ENCODE data around the gene SPATS2L. TPM values are rescaled to one million over a fixed set of nuclear protein-coding genes. Genes with fewer than 3 reads are reported as not detected.

The SPATS2L gene
- total and polyA plus RNA-seq, 2 of the 13 experiments (the other 11 are each of a cell fraction or from before 2014, with no cell fraction given): 154 to 212 TPM

- in situ Hi-C loops (cut with HindIII; ENCODE audit: extremely low pct_ligation_motif_present, low pct_unique_long_range_greater_than_20kb) (no loop called here), intact Hi-C loops (cut with micrococcal nuclease; ENCODE audit: unreplicated experiment) (no loop called here)
- H3K27ac ChIP-seq (ENCODE audit: extremely low read length, insufficient read depth, low read length): no peak overlapping the region
- H4K20me1 ChIP-seq (ENCODE audit: insufficient read depth, low read length): no peaks in the 10 kb centered on the region
- H2AFZ ChIP-seq (ENCODE audit: low read length): no peak overlapping the region
- no peak overlapping the region for H3K9ac ChIP-seq (ENCODE audit: insufficient read depth, low read depth, low read length)
- POLR2A ChIA-PET: no interaction called here
- peaks cover 24 to 67% of the 10 kb centered on the region in 2 experiments for H3K36me3 ChIP-seq (replicated peaks in 1 of 2; ENCODE audit: control insufficient read depth in 1 of 2, insufficient read depth in 2 of 2, low read length in 2 of 2)
- no peak for FAIRE-seq
- no peaks in the 10 kb centered on the region for H3K4me1 ChIP-seq (ENCODE audit: insufficient read depth, low read length)
- no peak overlapping the region for H3K4me3 ChIP-seq (replicated peaks in 1 of 3; ENCODE audit: insufficient read depth in 1 of 3, low read depth in 2 of 3, low read length in 3 of 3)
- TF ChIP-seq ZNF687 (CRISPR knock-in tag; IDR thresholded peaks at IDR 0.05): no peak
- no peak for TF ChIP-seq ZFP41 (CRISPR knock-in tag; IDR thresholded peaks at IDR 0.05; ENCODE audit: borderline replicate concordance)
- TF ChIP-seq AGO2 (optimal IDR thresholded peaks at IDR 0.05; ENCODE audit: low read depth, low read length): peak; percentile 37
- peak; percentile 37; the same call in 1 of the 2 replicates for TF ChIP-seq POLR2G (IDR thresholded peaks at IDR 0.05; ENCODE audit: low read depth, low read length)
- TF ChIP-seq FOXO4 (CRISPR knock-in tag; conservative IDR thresholded peaks at IDR 0.05): no peak
- peak; percentile 98 for TF ChIP-seq RBM22 (optimal IDR thresholded peaks at IDR 0.05; ENCODE audit: low read length)
- WGBS (ENCODE audit: low lambda C conversion rate): 97% methylated on average over 6 of the region's 6 CpGs
- CTCF ChIA-PET (ENCODE audit: low intra/inter-chr PET ratio, low total read pairs): no interaction called here
- DNase-seq (ENCODE audit: low spot score): no peak
- no TSS peak for BruUV-seq (replicated peaks)
- no peaks in the 10 kb centered on the region for H3K9me3 ChIP-seq (ENCODE audit: low read length)
- no peaks in the 10 kb centered on the region for H3K27me3 ChIP-seq (ENCODE audit: control insufficient read depth in 1 of 2, insufficient read depth in 2 of 2, low read length in 2 of 2)
- H3K79me2 ChIP-seq (ENCODE audit: insufficient read depth, low read length): no peaks in the 10 kb centered on the region
- H3K4me2 ChIP-seq (ENCODE audit: low read depth, low read length): no peak overlapping the region
- peak; percentile 49 for ATAC-seq
These were observed 122.6 kb downstream of the SPATS2L start for GRCh38 chr2:200428961-200429665.
